Neural progenitor cell (in vitro differentiated cells): ENCODE results near the gene PHOX2A. TPM values are rescaled to one million over a fixed set of nuclear protein-coding genes. Genes with fewer than 3 reads are reported as not detected.

Source experiments
- DNase-seq: peaks from one replicate; pipeline ENCODE4 v3.0.0-alpha.2; 2016; ENCODE audit warnings: low spot score
- H2AFZ ChIP-seq: fragments of 200-600 bp; sonication (generic); replicated peaks from 2 replicates; pipeline ENCODE4 v1.6.1; 2016; ENCODE audit warnings: antibody characterized with exemption
- H3F3A ChIP-seq: fragments of 200-600 bp; sonication (generic); 2 replicates; pipeline ENCODE4 v1.6.1; 2016; ENCODE audit warnings: antibody characterized with exemption, low read depth
- H3K27ac ChIP-seq: fragments of 200-600 bp; sonication (generic); 2 replicates; pipeline ENCODE4 v1.5.1; 2016; ENCODE audit warnings: mild to moderate bottlenecking
- H3K27me3 ChIP-seq: fragments of 200-600 bp; sonication (generic); 2 replicates; pipeline ENCODE4 v1.6.1; 2016; ENCODE audit warnings: mild to moderate bottlenecking, moderate library complexity
- H3K36me3 ChIP-seq: fragments of 200-600 bp; sonication (generic); 2 replicates; pipeline ENCODE4 v1.5.1; 2016
- H3K4me1 ChIP-seq: fragments of 200-600 bp; sonication (generic); 2 replicates; pipeline ENCODE4 v1.6.1; 2016; ENCODE audit warnings: mixed run types
- H3K4me2 ChIP-seq: fragments of 200-600 bp; sonication (generic); 2 replicates; pipeline ENCODE4 v1.6.1; 2016
- H3K4me3 ChIP-seq: fragments of 200-600 bp; sonication (generic); 2 replicates; pipeline ENCODE4 v1.5.1; 2016
- H3K79me2 ChIP-seq: fragments of 200-600 bp; sonication (generic); 2 replicates; pipeline ENCODE4 v1.6.1; 2016; ENCODE audit warnings: low read depth
- H3K9ac ChIP-seq: fragments of 200-600 bp; sonication (generic); 2 replicates; pipeline ENCODE4 v1.6.1; 2016
- H3K9me3 ChIP-seq: fragments of 200-600 bp; sonication (generic); 2 replicates; pipeline ENCODE4 v1.5.1; 2016; ENCODE audit warnings: low read depth
- H4K20me1 ChIP-seq: fragments of 200-600 bp; sonication (generic); 2 replicates; pipeline ENCODE4 v1.6.1; 2016; ENCODE audit warnings: low read depth
- H3K27ac Mint-ChIP-seq: 3 replicates; pipeline ENCODE4 v1.8.0; 2021; ENCODE audit warnings: mixed read lengths
- H3K27me3 Mint-ChIP-seq: 2 replicates; pipeline ENCODE4 v1.8.0; 2022; ENCODE audit warnings: low read depth, mild to moderate bottlenecking, inconsistent platforms, moderate library complexity, mixed read lengths; ENCODE audit not compliant: insufficient read depth
- H3K36me3 Mint-ChIP-seq: 3 replicates; pipeline ENCODE4 v1.8.0; 2021; ENCODE audit warnings: mixed read lengths
- H3K4me1 Mint-ChIP-seq: 3 replicates; pipeline ENCODE4 v1.8.0; 2021; ENCODE audit warnings: mixed read lengths
- H3K4me3 Mint-ChIP-seq: 3 replicates; pipeline ENCODE4 v1.8.0; 2021; ENCODE audit warnings: mild to moderate bottlenecking, moderate library complexity, mixed read lengths
- H3K9me3 Mint-ChIP-seq: 3 replicates; pipeline ENCODE4 v1.8.0; 2020; ENCODE audit warnings: mixed read lengths
- CTCF ChIP-seq: fragments of 200-600 bp; sonication (generic); IDR thresholded peaks from 2 replicates; pipeline ENCODE4 v1.5.1; 2017; ENCODE audit warnings: antibody characterized with exemption, mild to moderate bottlenecking
- EZH2 ChIP-seq: fragments of 200-600 bp; sonication (generic); IDR thresholded peaks from 2 replicates; pipeline ENCODE4 v1.6.1; 2017; ENCODE audit warnings: antibody characterized with exemption, mild to moderate bottlenecking, moderate library complexity
- EZH2phosphoT487 ChIP-seq: fragments of 200-600 bp; sonication (generic); IDR thresholded peaks from 2 replicates; pipeline ENCODE4 v1.6.1; 2017; ENCODE audit warnings: antibody characterized with exemption
- total RNA-seq: library from RNA; depleted of rRNA; stranded (reverse); fragments of >200 nt; gene quantifications from 2 replicates; pipeline ENCODE4 v1.2.3, GENCODE V29; 2015; ENCODE audit warnings: low replicate concordance

Gene PHOX2A
- total RNA-seq, 1 donor from 2014 or later = not detected

- no peaks in the 10 kb centered on the region for H3K4me1 Mint-ChIP-seq
- H2AFZ ChIP-seq = no peak overlapping the region
- TF ChIP-seq EZH2phosphoT487 = no peak
- no peak for TF ChIP-seq CTCF
- TF ChIP-seq EZH2 = no peak
Observed at GRCh38 chr11:72265951-72266350, 22.0 kb upstream of the PHOX2A start.

GRCh38 chr11:72263361-72263760, 19.4 kb upstream of the PHOX2A start:
- H3K27ac ChIP-seq = no peak overlapping the region
- no peak for DNase-seq
- Mint-ChIP-seq H3K27me3 (no peaks in the 10 kb centered on the region), H3K4me1 (no peaks in the 10 kb centered on the region), H3K36me3 (no peaks in the 10 kb centered on the region), H3K4me3 (no peak overlapping the region), H3K27ac (no peak overlapping the region), H3K9me3 (no peaks in the 10 kb centered on the region)
- H4K20me1 ChIP-seq = no peaks in the 10 kb centered on the region
- H3K9ac ChIP-seq = no peak overlapping the region
- H3K4me1 ChIP-seq = no peaks in the 10 kb centered on the region
- H3K4me2 ChIP-seq = no peak overlapping the region
- TF ChIP-seq CTCF (no peak), EZH2 (no peak), EZH2phosphoT487 (no peak)
- H3K36me3 ChIP-seq = no peaks in the 10 kb centered on the region
- H3K27me3 ChIP-seq = no peaks in the 10 kb centered on the region
- H3F3A ChIP-seq = peaks cover 10% of the 10 kb centered on the region
- H3K79me2 ChIP-seq = no peaks in the 10 kb centered on the region
- H2AFZ ChIP-seq = no peak overlapping the region
- no peaks in the 10 kb centered on the region for H3K9me3 ChIP-seq
- no peak overlapping the region for H3K4me3 ChIP-seq

More at GRCh38 chr11:72265951-72266350, 22.0 kb upstream of the PHOX2A start:
- Histone ChIP-seq H4K20me1 (no peaks in the 10 kb centered on the region), H3K9me3 (no peaks in the 10 kb centered on the region), H3K27ac (no peak overlapping the region), H3K4me2 (no peak overlapping the region), H3K79me2 (no peaks in the 10 kb centered on the region), H3F3A (peaks cover 13% of the 10 kb centered on the region), H3K27me3 (no peaks in the 10 kb centered on the region), H3K4me3 (no peak overlapping the region), H3K9ac (no peak overlapping the region), H3K4me1 (no peaks in the 10 kb centered on the region), H3K36me3 (no peaks in the 10 kb centered on the region)
- H3K4me3 Mint-ChIP-seq = no peak overlapping the region
- no peak for DNase-seq
- H3K9me3 Mint-ChIP-seq = no peaks in the 10 kb centered on the region
- no peak overlapping the region for H3K27ac Mint-ChIP-seq
- no peaks in the 10 kb centered on the region for H3K36me3 Mint-ChIP-seq
- peaks cover 5% of the 10 kb centered on the region for H3K27me3 Mint-ChIP-seq

- Mint-ChIP-seq H3K4me1 (no peaks in the 10 kb centered on the region), H3K4me3 (no peak overlapping the region), H3K27me3 (no peaks in the 10 kb centered on the region), H3K27ac (no peak overlapping the region), H3K9me3 (no peaks in the 10 kb centered on the region), H3K36me3 (no peaks in the 10 kb centered on the region)
- Histone ChIP-seq H3K27ac (no peak overlapping the region), H3K79me2 (no peaks in the 10 kb centered on the region), H3K4me1 (no peaks in the 10 kb centered on the region), H3K36me3 (no peaks in the 10 kb centered on the region), H3K9me3 (no peaks in the 10 kb centered on the region), H3K4me3 (no peak overlapping the region), H3K27me3 (no peaks in the 10 kb centered on the region), H3K9ac (no peak overlapping the region), H3K4me2 (no peak overlapping the region), H3F3A (no peaks in the 10 kb centered on the region), H4K20me1 (no peaks in the 10 kb centered on the region), H2AFZ (no peak overlapping the region)
- TF ChIP-seq EZH2 (no peak), CTCF (no peak), EZH2phosphoT487 (no peak)
- DNase-seq = no peak
Observed at GRCh38 chr11:72260574-72260973, 16.6 kb upstream of the PHOX2A start.
